Measurements from ENCODE around the gene FKBP11.
A peak's percentile ranks its signal among the peaks of the same experiment; 100 is the strongest.
"Not testable (repeated sequence)": the region's sequence is repeated elsewhere in the genome, so short reads cannot be mapped to it uniquely, and the experiment has no call there.

Gene FKBP11

DNA sequence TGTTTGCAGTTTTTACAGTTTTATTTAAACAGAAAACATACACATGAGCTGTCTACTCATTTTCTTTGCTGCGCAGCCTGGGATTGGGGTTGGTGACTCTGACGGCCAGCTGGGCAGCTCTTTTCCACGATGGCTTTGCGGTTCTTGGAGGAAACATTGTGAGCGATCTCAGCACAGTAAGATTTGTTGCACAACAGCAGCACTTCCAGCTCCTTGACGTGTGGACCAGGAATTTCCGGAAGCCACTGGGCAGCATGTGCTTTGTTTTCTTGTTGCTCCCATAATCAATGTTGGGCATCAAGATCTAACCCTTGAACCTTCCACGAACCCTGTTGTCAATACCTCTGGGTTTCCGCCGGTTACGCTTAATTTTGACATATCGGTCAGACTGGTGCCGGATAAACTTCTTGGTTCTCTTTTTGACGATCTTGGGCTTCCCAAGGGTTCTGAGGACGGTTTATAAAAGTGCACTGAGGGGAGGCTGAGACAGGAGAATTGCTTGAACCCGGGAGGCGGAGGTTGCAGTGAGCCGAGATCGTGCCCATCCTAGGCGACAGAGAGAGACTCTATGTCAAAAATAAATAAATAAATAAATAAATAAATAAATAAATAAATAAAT lies 21.8 kb downstream of the FKBP11 start:
- no peak for DNase-seq

DNA sequence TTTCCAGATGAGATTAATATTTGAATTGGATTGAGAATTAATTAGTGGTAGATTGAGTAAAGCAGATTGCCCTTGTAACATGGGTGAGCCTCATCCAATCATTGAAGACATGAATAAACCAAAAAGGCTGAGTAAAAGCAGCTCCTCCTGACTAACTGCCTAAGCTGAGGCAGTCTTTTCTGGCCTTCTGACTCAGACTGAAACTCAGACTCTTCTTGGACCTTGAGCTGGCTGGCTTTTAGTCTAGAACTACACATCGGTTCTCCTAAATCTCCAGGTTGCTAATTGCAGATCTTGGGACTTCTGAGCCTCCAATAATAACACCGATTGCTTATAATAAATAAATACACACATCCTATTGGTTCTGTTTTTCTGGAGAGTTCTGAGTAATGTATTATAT lies 24.0 kb downstream of the FKBP11 start:
- DNase-seq, result no peak

DNA sequence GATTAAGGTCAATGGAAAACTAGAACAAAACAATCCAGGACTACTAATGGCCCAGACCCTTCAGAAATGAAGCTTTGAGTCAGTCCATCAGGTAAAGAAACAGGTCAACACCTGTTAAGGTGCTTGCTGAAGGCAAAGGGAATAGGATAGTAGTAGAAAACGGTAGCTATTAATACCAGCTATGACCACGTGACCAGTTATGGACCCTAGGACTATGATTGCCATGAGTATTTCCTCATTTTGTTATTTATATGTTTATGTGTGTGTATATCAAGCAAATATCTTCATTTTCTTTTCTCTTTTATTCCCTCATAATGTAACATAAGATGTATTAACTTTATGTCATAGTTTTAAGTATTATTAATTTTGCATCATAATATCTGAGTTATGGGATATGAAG lies 25.6 kb downstream of the FKBP11 start:
- no peak for DNase-seq

DNA sequence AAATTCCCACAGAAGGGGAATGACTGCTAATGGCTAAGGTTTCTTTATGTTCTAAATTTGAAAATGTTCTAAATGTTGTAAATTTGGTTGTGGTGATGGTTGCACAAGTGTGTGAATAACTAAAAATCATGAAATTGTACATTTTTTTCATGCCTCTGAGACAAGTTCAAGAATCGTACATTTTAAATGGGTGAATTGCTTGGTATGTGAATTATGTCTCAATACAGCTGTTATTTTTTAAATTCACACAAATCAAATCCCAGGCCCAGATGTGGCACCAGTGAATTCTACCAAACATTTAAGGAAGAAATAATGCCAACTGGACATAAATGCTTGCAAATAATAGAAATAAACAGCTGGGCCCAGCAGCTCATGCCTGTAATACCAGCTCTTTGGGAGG lies 31.0 kb downstream of the FKBP11 start:
- no peak for DNase-seq

DNA sequence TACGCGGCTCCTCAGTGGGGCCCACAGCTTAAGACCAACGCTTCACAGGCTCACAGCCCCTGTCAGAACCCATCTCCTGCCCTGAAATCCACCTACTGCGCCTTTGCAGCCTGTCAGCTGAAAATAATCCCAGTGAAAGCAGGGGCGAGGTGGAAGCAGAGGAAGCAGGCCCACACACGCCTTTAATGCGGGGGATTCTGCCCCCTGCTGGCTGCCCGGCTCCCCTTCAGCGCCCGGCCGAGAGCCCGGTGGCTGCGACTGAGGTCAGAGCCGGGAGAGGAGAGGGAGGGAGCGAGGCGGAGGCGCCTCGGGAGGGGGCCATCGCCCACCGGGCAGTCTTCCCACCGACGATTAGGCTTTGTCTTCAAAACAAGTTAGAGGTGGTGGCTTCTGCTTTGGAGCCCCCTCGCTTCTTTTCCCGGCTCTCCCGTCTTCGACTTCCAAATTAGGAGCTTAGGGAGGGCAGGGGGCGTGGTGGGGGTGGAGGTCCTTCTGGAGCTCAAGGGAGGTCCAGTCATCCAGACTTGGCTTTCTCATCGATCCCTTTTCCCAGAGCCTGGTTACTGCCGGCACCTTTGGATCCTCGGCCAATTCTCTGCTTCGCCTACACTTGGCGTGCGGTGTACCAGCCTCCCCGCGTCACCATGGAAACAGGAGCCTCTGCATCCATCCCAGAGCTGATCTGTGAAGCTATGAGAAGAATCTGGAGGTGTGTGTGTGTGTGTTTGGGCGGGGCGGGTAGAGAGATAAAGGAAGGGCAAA lies 34.5 kb downstream of the FKBP11 start:
- peak; percentile 53 for DNase-seq

DNA sequence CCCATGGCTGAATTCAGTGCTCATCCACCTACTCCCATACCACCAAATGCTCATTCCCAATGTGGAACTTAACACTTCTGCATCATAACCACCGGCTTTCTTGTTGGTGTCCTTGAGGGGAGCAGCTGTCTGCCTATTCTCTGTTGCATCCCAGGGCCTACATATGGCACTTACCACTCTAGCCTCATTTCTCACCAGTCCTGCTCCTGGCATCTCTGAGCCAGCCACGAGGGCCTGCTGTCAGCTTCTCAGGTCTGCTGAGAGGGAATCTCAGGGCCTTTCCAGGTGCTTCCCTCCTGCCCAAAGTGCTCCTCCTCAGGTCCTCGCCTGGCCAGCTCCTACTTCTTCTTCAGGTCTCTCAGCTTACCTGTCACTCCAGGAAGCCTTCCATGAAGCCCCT lies 35.6 kb downstream of the FKBP11 start:
- DNase-seq, result no peak

DNA sequence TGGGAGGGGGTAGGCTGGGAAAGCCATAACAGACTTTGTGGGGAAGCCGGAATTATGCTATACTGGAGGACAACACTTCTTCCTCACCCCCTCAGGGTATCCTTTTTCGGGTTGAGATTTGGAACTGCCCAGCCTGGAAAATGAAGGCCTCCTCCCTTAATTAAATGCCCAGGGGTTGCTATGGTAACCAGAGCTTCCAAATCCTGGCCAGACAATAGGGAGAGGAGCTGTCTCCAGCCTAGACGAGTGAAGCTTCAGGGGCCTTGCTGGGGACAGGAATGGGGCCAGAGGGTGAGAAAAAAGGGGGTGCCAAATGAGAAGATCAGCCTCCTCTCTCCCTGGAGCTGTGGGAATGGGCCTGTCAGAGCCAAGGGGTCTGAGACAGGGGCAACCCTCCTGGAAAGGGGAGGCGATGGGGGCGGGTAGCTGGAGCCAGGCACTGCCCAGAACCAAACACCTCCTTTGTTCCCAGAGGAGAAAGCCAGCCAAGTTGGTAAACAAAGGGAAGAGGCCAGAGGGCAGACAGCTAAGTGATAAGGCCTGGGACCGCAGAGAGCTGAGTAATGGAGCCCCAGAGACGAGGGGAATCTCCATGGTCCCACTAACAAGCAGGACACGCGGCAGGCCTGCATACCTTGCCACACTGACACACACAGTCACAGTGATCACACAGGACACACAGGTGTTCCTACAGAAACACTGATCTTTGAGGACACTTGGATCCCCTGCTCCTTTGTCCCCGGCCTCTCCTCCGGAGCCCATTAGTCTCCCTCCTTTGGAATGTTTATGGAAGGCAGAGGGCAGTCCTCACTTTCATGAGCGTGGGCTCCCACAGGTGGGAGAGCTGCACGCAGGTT lies 41.8 kb downstream of the FKBP11 start:
- DNase-seq, result peak; percentile 24

DNA sequence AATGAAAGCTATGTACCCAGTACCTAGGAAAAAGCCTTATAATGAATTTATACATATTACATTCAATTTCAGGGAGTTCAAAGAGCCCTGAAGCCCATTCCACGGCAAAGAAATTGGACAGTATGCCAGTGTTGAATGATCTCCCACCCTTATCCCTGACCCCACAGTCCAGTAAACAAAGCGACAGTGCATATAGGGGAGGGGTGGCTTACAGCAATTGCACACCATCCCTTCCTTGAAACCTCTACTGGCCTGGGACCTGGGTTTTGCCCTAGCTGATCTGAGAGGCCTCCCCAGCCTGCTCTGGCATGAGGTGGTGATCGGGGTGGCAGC lies 42.4 kb downstream of the FKBP11 start:
- no peak for DNase-seq

DNA sequence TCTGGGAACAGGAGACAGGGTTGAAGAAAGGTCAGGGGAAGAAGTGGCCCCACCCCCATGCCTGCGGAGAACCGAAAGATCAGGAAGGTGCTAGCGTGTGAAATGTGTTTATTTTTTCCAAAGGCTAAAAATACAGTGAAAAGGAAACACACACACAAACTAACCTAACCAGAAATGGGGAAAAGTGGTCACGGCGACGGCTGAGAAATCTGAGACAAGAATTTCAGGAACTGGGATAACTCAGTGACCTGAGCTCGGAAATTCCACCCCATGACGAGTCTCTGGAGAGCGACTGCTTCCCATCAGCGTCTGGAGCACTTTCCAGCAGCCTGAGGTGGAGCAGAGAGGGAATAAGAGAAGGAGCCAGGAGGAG lies 43.0 kb downstream of the FKBP11 start:
- no peak for DNase-seq

DNA sequence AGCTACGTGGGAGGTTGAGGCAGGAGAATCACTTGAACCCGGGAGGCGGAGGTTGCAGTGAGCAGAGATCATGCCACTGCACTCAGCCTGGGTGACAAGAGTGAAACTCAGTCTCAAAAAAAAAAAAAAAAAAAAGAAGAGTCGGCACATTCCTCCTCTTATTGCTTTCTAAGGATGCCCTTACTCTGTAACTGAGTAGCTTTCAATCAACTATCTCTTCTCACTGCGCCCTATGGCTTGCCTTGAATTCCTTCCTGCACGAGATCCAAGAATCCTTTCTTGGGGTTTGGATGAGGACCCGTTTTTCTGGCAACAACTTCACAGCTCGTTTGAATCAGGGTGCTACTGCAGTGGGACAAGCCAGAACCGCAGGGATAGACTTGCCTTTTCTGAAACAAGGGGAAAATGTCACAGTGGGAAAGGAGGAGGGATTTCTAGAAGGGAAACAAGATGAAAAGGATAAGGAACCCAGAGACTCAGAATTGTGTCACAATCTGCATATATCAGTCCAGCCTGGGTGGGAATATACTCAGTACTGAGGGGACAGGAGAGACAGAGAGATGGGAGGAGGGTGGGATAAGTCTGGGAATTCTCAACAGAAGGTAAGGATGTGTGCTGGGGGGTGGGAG lies 43.5 kb downstream of the FKBP11 start:
- no peak for DNase-seq

DNA sequence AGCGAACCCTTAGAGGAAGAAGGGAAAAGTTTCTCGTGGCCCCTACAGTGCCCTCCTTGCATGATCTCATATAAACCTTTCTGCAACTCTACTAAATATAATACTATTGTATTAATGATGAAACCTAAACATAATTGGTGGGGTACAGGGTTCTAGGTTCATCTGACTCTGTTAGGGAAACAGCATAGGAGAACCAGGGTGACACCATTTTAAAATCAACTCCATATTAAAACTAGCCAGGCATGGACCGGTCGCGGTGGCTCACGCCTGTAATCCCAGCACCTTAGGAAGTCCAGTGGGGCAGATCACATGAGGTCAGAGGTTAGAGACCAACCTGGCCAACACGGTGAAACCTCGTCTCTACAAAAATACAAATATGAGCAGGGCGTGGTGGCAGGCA lies 44.6 kb downstream of the FKBP11 start:
- no peak for DNase-seq

DNA sequence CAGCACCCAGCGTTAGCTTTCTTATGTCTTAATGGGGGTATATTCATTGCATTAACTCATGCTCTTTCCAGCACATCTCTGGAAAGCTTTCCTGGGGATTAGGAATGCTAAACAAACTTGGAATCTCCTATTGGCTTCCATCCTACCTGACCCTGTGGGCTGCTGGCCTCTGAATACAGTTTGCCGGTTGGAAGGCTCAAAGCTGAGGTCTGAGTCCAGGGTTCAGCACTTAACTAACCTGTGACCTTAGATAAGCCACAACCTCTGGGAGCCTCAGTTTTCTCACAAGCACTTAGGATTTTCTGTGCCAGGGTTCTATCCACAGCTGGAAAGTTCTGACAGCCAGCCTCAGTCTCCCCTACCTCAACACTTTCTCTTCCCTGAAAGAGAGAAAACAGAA lies 46.7 kb downstream of the FKBP11 start:
- no peak for DNase-seq

DNA sequence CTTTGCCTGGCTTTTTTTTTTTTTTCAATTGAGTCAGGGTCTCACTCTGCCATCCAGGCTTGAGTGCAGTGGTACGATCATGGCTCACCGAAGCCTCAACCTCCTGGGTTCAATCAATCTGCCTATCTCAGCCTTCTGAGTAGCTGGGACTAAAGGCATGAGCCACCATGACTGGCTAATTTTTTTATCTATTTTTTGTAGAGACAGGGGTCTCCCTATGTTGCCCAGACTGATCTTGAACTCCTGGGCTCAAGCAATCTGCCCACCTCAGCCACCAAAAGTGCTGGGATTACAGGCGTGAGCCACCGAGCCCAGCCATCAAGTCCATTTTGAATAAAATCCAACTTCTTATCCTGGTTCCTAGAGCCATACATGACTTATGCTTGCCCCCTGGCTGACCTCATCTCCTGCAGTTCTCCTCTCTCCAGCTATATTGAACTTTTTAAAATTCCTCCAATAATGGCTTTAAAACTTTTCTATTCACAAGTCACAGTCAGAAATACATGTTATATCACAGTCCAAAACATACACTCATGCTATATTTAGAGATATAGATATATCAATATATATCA lies 49.3 kb downstream of the FKBP11 start:
- no peak for DNase-seq

DNA sequence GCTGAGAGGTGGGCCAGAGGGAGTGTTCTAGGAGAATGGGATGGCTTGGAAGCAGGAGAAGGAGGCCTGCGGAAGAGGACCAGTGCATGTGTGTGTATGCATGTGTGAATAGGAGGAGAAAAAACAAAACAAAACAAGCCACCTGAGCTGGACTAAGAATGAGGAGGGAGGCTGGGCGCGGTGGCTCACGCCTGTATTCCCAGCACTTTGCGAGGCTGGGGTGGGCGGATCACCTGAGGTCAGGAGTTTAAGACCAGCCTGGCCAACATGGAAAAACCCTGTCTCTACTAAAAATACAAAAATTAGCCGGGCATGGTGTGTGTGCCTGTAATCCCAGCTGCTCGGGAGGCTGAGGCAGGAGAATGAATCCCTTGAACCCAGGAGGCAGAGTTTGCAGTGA lies 51.8 kb downstream of the FKBP11 start:
- not testable (repeated sequence) for DNase-seq

DNA sequence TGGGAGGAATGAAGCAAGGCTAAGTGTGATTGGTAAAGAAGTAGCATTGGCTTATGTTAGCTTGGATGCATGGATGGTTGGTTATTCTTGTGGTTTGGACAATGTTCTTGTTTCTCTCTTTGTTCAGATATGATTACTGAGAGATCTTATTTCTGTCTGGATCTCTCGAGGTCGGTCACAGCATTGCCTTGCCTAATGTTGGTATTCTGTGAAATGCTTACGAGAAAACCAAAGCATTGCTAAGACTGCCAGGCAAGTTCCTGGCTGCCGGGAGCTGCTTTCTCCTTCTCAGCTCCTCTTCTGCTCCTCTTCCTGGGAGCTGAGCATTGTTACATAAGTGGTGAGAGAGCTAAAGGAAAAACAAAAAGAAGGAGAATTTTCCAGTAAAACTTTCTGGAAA lies 52.2 kb downstream of the FKBP11 start:
- DNase-seq, result no peak
